Endometrial microvascular endothelial cells (primary cell): ENCODE data around the gene MACROD2. TPM values are rescaled to one million over a fixed set of nuclear protein-coding genes. Genes with fewer than 3 reads are reported as not detected.
"Not testable (repeated sequence)": the region's sequence is repeated elsewhere in the genome, so short reads cannot be mapped to it uniquely, and the experiment has no call there.

Experiments
- in situ Hi-C: cut with HindIII; loops from 2 replicates; pipeline ENCODE4 v1.10.0; 2017; ENCODE audit warnings: low sequenced_read_pairs, low pct_unique_long_range_greater_than_20kb; ENCODE audit errors: inconsistent ontology term
- total RNA-seq: library from RNA; depleted of rRNA; stranded (reverse); fragments of >200 nt; gene quantifications from one replicate; pipeline ENCODE4 v1.2.3, GENCODE V29; 2015; ENCODE audit errors: inconsistent ontology term

Gene MACROD2
- total RNA-seq, 1 donor from 2014 or later = not detected

DNA sequence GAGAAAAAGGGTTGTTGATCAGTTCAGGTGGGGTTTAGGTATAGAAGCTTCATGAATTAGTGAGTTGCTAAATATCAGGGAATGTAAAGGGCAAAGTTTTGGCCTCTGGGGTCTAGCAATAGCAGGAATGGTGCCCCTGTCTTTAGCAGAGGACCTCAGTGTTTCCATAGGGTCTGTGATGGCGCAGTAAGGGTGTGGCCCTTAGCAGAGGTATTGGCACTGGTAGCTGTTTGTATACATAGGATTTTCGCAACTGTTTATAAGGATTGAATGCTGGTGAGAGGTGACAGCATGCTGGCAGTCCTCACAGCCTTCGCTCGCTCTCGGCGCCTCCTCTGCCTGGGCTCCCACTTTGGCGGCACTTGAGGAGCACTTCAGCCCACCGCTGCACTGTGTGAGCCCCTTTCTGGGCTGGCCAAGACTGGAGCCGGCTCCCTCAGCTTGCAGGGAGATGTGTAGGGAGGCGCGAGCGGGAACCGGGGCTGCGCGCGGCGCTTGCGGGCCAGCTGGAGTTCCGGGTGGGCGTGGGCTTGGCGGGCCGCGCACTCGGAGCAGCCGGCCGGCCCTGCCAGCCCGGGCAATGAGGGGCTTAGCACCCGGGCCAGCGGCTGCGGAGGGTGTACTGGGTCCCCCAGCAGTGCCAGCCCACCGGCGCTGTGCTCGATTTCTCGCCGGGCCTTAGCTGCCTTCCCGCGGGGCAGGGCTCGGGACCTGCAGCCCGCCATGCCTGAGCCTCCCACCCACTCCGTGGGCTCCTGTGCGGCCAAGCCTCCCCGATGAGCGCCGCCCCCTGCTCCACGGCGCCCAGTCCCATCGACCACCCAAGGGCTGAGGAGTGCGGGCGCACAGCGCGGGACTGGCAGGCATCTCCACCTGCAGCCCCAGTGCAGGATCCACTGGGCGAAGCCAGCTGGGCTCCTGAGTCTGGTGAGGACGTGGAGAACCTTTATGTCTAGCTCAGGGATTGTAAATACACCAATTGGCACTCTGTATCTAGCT is 231.0 kb downstream of the MACROD2 start:
- in situ Hi-C loops = not testable (repeated sequence)

DNA sequence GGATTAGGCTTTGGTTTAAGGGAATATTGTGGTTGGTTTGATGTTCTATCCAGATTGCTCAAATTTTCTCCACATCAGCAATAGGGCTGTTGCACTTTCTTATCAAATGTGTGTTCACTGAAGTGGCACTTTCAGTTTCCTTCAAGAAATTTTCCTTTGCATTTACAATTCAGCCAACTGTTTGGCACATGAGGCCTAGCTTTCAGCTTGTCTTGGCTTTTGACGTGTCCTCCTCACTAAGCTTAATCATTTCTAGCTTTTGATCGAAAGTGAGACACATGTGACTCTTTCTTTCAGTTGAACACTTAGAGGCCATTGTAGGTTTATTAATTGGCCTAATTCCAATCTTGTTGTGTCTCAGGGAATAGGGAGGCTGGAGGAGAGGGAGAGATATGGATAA is 237.3 kb downstream of the MACROD2 start:
- in situ Hi-C loops = no loop called here

DNA sequence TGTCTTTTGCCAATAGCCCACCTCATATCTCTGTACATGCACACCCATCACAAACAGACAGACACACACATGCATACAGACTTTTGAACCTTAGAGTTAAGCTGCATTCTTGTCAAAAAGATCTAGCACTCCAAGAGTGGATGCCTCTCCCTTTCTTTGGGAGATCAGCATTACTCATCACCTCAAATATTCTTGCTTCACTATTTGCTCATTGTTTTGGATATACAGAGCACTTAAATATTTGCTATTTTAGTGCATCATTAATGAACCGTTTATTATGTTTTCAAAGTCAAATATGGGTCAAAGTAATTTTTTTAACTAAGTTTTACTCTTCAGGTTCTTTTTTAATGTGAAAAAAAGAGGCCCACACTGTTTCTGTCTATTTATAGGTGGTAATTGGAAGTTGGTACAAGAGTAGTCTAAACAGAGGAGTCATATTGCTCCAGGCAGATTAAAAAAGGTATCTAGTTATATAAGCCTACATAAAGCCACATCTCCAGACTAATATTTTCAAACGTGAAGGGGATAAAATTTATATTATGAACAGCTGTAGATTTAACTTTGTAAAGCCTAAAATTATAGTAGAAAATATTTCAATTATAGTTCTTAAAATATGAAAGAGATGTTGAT is 239.5 kb downstream of the MACROD2 start:
- in situ Hi-C loops = no loop called here

DNA sequence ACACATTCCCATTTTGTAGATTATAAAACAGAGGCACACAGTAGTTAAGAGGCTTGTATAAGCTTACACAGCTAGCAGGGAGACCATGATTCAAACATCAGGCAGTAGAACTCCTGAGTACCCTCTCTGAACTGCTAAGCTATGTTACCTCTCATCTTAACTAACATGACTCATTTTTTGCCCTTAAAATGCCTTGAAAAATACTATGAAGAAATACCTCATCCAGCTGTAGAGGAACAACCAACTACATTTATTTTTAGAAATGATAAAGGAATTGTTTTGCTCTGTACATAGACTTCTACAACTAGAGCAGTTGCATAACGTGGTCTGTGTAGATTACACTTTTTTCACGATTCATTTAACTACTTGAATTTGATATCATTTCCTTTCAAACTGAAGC is 240.0 kb downstream of the MACROD2 start:
- in situ Hi-C loops = no loop called here

DNA sequence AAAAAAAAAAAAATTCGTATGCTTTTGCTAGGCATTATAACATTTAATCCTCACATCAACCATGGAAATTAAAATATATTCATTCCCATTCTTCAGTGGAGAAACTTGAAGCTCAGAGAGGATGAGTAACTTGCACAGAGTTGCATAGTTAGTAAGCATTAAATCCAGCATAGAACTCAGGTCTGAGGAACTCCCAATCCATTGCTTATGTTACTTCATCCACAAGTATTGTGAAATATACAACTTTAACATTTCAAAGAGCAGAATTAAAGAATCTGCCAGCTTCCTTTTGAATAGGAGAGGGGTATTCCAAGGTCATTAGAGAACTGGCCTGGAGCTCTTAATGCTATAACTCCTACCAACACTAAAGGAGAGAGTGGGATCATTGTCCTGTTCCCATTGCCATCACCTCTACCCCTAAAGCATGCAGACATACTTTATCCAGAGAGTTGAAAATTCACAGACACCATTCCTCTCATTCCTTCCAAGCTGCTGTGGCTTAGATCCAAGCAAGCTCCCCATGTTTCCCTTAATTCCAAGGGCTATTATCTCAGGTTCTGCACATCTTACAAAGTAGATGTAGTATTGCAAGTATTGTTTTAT is 250.2 kb downstream of the MACROD2 start:
- in situ Hi-C loops = no loop called here

DNA sequence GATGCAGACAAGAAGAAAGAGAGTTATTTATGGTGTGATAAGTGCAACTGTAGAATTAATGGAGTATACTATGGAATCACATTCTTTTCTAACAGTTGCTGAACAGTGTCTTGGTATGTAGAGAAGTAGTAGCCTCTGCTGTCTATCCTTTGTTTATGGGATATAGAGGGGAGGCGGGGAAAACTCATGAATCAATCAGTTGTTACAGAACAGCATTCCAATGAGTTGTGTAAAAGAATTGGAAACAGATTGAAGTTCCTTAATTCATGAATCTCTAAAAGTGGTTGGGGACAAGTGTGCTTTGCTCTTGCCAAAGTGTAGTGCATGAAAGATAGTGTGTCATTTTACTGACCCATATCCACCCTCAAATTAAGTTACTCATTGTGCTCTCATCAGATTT is 264.4 kb downstream of the MACROD2 start:
- in situ Hi-C loops = no loop called here

DNA sequence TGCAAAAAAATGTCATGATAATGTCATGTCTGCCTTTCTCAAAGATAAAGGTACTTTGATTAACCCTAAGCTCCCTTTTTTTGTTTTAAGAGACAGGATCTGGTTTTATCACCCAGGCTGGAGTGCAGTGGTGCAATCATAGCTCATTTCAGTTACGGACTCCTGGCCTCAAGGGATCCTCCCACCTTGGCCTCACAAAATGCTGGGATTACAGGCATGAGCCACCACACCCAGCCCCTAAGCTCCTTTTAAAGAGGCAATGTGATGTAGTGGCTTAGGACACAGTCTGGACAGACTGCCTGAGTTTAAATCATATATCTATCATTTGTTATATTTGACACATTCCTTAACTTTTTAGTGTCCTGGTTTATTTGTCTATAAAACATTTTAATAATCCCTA is 265.1 kb downstream of the MACROD2 start:
- in situ Hi-C loops = no loop called here

DNA sequence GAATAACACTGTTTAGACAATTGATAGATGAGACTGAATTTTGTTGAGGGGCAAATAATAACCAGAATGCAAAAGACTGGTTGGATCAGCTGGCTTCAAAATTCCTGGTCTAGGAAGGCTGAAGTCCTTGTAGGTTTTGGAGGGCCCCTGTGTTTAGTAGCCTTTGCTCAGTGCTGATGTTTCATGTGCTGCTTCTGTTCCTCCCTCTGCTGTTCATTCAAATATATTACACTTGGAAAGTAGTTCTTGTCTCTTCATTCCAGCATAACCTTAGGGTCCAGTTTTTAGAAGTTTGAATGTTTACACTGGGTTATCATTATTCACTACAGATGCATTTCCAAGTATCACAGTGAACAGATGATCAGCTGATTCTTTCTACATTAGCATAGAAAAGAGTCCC is 269.6 kb downstream of the MACROD2 start:
- in situ Hi-C loops = no loop called here

DNA sequence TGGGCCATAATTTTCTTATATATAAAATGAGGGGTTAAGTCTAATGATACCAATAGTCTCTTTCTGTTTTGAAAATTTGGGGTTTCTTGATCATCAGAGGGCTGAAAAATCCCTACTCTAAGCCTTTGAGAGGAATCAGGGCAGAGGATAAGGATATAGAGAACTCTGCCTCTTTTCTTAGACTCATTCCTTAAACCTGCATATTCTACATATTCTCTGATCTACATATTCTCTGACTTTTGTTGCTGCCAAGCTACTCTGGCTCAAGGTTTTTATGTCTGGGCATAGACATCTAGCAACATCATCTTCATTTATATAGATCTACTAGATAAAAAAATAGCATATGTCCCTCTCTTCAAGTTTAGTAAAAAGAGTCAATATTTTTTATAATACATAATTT is 270.9 kb downstream of the MACROD2 start:
- in situ Hi-C loops = no loop called here

DNA sequence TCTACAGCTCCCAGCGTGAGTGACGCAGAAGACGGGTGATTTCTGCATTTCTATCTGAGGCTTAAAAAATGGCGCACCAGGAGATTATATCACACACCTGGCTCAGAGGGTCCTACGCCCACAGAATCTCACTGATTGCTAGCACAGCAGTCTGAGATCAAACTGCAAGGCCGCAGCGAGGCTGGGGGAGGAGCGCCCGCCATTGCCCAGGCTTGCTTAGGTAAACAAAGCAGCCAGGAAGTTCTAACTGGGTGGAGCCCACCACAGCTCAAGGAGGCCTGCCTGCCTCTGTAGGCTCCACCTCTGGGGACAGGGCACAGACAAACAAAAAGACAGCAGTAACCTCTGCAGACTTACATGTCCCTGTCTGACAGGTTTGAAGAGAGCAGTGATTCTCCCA is 275.4 kb downstream of the MACROD2 start:
- in situ Hi-C loops = not testable (repeated sequence)

DNA sequence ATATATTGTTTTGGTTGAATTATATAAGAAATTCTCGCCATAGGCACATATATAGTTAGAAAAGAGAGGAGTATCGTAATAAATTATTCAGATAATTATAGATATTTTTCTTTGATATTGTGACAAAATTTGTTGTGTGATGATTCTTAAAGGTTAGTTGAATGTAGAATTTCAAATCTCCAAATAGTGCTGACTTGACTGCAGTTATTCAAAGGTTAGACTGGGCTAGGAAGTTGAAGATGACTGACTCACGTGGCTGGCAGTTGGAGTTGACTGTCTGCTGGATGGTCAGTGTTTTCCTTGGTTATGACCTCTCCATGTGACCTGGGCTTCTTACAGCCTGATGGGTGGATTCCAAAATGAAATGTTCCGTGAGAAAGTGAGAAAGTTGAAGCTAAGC is 286.8 kb downstream of the MACROD2 start:
- in situ Hi-C loops = no loop called here

DNA sequence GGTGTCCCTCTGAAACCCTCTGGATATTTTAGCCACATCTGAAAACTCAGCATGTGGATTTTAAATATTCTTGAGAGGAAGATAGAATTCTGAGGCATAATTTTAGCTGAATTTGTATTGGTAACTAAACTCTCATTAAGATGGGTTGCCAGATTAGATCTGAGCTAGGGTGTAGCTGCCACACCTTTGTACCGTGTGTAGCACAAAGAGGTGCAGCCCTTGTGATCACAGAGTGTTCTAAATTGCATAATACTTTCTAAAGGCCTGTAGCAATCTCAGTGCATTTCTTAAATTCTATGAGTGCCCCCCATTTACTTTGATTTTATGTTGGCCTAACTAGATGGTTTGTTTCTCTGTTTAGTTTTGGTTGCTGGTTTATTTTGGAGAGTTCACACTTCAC is 289.1 kb downstream of the MACROD2 start:
- in situ Hi-C loops = no loop called here

DNA sequence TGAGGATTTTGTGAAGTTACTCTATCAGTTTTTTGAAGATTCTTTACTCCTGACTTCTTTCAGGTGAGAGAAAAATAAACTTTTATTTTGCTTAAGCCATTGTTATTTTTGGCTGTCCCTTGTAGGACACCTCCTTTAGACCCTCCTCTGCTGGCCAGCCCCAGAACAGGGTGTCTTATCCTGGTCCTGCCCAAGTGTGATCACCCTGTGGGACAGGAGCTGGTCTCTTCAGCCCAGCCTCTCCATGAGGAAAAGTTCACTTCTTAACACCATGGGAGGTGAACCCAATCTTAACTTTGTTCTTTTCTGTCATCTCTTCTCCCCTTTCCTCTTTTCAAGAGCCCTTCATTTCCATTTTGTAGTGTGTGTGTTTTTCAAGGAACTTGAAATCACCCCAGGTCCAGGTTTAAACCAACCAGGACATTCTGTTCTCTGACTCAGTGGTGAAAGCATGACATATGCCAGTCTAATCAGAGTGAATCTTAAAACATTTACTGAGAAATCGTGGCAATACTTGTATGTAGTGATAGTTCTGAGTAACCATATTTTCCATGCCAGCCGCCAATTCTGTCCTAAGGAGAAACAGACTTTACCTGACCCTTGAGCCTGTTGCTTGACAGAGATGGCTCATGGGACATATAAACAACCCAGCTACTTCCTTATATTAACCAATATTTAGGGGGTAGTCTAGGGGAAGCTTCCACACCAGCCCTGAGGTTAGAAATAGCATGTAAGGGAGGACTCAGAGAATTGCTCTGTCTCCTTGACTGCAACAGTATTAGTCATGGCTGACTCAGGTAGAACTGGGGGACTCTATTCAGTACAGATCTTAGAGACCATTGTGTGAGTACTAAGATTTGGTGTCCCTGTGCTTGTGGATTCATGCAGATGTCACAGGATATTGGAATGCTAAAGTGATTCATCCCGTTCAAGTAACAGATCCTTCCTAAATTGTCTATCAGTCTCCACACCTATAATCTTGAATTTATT is 293.3 kb downstream of the MACROD2 start:
- in situ Hi-C loops = no loop called here

DNA sequence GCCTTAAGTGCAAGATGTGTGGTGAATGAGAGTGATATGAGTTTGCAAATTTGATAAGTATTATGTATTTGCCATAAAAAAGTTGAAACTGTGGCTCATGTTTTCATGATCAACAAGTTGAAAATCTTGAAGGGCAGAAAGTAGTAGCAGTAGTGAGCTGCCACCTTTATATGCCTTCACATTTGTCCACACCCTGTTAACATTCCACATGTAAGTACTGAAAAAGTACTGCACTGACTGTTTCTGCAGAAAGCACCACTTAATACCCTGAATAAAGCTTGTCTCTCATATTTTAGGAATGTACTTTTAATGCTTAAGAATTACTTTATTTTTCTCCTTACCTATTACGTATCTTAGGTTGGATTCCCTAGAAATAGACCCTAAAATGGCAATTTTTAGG is 296.2 kb downstream of the MACROD2 start:
- in situ Hi-C loops = no loop called here

DNA sequence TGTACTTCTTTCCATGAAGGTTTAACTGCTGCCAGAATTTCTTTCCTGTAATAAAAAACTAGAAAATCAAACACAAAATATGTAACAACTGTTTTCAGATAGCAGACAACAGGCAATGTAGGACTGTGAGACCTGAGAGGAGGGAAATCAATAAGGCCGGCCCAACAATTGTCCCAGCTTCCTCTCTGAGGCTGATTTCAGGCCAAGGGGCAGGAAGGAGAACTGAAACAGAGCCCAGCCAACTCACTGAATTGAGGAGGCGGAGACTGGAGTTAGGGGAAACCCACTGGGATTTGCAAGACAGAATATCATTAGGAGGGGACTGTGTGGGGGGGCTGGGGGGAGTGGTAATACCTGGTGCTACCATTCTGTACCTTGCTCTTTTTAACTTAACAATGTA is 299.9 kb downstream of the MACROD2 start:
- in situ Hi-C loops = no loop called here

DNA sequence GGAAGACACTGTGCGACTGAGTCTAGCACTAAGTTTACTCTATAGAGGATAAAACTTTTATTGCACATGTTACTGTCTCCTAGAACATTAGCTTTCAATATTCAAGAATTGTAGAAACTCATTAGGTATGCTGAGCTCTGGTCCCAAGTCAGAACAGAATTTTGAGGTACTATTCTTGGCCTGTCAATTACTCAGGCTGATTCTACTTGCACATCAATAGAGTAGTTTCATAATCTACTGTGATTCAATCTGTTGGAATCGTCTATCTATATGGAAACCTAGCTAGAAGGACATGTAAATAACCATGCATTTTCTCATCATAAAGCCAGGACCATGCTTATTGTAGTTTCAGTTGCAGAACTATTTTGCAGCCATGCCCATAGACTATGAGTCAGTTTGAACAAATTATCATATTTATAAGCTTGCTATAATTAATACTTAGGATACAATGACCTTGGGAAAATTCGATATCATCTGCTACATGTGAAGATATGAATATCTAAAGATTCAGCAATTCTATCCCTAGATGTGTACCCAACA is 300.5 kb downstream of the MACROD2 start:
- in situ Hi-C loops = no loop called here

DNA sequence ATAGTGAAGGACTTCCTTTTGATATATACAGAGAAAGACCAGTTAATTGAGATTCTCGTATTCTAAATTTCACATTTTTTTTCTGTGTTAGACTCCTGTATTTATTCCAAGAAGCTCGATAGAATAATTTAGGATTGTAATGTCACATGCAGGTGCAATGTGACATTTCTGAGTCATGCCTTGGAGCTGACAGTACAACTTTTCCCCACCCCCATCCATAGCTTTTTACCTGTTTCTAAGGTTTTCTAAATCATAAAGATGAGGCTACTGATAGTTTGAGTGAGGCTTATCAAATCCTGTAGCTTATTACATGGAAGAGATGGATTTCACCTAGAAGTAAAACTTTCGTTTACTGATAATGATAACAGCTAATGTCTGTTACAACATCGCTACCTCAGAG is 304.5 kb downstream of the MACROD2 start:
- in situ Hi-C loops = no loop called here

DNA sequence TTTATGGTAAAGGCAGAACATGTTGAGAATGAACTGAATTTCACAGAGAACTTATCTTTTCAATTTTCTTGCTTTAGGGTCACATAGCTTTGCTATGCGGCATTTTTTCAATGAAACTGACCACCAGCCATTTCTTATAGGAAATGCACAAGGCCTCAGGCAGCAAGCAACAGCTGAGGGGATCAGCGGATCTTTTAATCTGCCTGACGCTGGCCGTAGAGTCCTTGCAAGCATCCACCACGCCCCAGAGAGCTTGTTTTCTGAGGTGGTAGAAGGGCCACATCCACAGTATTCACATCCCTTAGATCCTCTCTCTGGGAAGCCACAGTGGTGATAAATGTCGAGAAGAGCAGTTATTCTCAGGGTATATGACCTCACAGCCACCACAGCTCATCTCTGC is 307.8 kb downstream of the MACROD2 start:
- in situ Hi-C loops = no loop called here

DNA sequence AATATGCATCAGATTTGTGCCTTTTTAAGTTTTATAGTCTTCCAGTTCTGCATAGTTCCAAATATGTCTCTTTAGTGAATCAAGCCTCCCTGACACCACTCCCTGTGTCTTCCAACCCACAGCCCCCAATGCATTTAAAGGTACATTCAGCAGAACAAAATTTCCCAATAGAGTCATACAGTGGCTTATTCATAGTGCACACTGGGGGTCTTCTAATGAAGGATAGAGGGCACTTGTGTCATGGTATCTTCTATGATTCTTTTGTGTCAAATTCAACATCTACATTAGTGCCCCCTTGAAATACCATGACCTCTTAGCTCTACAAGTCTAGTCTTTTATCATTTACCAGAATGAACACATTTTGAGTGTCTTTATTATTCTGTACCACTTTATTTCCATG is 308.3 kb downstream of the MACROD2 start:
- in situ Hi-C loops = no loop called here
